Liver (tissue), 3 donors: ENCODE results near the gene CCDC192.

Experiments used
- GABPA ChIP-seq, 2 donors: IDR thresholded peaks in 1 of 2; conservative IDR thresholded peaks in 1 of 2; 2 replicates each; pipeline ENCODE4 v1.6.1; 2016; ENCODE audit warnings: antibody characterized with exemption in 2 of 2, mild to moderate bottlenecking in 1 of 2, moderate library complexity in 1 of 2
- JUND ChIP-seq, 2 donors: IDR thresholded peaks; 2 replicates each; pipeline ENCODE4 v1.6.1; 2016; ENCODE audit warnings: antibody characterized with exemption in 2 of 2
- REST ChIP-seq: IDR thresholded peaks from 2 replicates; pipeline ENCODE4 v1.6.1; 2016; ENCODE audit warnings: antibody characterized with exemption, mild to moderate bottlenecking
- SP1 ChIP-seq: IDR thresholded peaks from 2 replicates; pipeline ENCODE4 v1.6.1; 2018; ENCODE audit warnings: antibody characterized with exemption, mild to moderate bottlenecking
- TAF1 ChIP-seq: conservative IDR thresholded peaks from 2 replicates; pipeline ENCODE4 v1.6.1; 2016; ENCODE audit warnings: antibody characterized with exemption, mild to moderate bottlenecking
- ZBTB33 ChIP-seq: IDR thresholded peaks from 2 replicates; pipeline ENCODE4 v1.6.1; 2016; ENCODE audit warnings: antibody characterized with exemption
- TF ChIP-seq, protein P1 (sequence below): fragments of 150-350 bp; IDR thresholded peaks from 2 replicates; pipeline ENCODE4 v1.5.1; 2017; ENCODE audit warnings: improper control_type of control experiment, low read depth, low read length; ENCODE audit not compliant: missing input control
- TF ChIP-seq, protein P2 (sequence below): IDR thresholded peaks from 2 replicates; pipeline ENCODE4 v1.6.1; 2016; ENCODE audit warnings: antibody characterized with exemption
- donor health status: healthy.
- donor health status: healthy.

GRCh38 chr5:127922603-127923002 lies 219.4 kb downstream of the CCDC192 start:
- TF ChIP-seq, protein P1, sequence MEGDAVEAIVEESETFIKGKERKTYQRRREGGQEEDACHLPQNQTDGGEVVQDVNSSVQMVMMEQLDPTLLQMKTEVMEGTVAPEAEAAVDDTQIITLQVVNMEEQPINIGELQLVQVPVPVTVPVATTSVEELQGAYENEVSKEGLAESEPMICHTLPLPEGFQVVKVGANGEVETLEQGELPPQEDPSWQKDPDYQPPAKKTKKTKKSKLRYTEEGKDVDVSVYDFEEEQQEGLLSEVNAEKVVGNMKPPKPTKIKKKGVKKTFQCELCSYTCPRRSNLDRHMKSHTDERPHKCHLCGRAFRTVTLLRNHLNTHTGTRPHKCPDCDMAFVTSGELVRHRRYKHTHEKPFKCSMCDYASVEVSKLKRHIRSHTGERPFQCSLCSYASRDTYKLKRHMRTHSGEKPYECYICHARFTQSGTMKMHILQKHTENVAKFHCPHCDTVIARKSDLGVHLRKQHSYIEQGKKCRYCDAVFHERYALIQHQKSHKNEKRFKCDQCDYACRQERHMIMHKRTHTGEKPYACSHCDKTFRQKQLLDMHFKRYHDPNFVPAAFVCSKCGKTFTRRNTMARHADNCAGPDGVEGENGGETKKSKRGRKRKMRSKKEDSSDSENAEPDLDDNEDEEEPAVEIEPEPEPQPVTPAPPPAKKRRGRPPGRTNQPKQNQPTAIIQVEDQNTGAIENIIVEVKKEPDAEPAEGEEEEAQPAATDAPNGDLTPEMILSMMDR = no peak
- TF ChIP-seq JUND (IDR thresholded peaks at IDR 0.05) = no peak
- no peak for TF ChIP-seq SP1
- TF ChIP-seq GABPA (IDR thresholded peaks at IDR 0.05 in 1 of 2, conservative IDR thresholded peaks at IDR 0.05 in 1 of 2) = no peak
- no peak for TF ChIP-seq REST
- no peak for TF ChIP-seq TAF1
- TF ChIP-seq, protein P2, sequence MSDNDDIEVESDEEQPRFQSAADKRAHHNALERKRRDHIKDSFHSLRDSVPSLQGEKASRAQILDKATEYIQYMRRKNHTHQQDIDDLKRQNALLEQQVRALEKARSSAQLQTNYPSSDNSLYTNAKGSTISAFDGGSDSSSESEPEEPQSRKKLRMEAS = no peak
- no peak for TF ChIP-seq ZBTB33
